ENCODE measurements around the gene ATP6V1B1. TPM values are rescaled to one million over a fixed set of nuclear protein-coding genes. Genes with fewer than 3 reads are reported as not detected.

The ATP6V1B1 gene
- total and polyA plus RNA-seq, 10 of the 15 experiments (the other 5 are each of a cell fraction or from before 2014, with no cell fraction given): not detected

GRCh38 chr2:70995426-70995729, 59.7 kb downstream of the ATP6V1B1 start (continued):
- TF ChIP-seq KAT2A (conservative IDR thresholded peaks at IDR 0.05; ENCODE audit: control insufficient read depth, low read depth, low read length): no peak
- TF ChIP-seq TARDBP (IDR thresholded peaks at IDR 0.05; ENCODE audit: borderline replicate concordance): no peak
- TF ChIP-seq PAX5 (IDR thresholded peaks at IDR 0.05; ENCODE audit: borderline replicate concordance, low read depth, low read length): no peak
- no peak for TF ChIP-seq GABPA (IDR thresholded peaks at IDR 0.05; ENCODE audit: low read depth)
- TF ChIP-seq, protein P1, sequence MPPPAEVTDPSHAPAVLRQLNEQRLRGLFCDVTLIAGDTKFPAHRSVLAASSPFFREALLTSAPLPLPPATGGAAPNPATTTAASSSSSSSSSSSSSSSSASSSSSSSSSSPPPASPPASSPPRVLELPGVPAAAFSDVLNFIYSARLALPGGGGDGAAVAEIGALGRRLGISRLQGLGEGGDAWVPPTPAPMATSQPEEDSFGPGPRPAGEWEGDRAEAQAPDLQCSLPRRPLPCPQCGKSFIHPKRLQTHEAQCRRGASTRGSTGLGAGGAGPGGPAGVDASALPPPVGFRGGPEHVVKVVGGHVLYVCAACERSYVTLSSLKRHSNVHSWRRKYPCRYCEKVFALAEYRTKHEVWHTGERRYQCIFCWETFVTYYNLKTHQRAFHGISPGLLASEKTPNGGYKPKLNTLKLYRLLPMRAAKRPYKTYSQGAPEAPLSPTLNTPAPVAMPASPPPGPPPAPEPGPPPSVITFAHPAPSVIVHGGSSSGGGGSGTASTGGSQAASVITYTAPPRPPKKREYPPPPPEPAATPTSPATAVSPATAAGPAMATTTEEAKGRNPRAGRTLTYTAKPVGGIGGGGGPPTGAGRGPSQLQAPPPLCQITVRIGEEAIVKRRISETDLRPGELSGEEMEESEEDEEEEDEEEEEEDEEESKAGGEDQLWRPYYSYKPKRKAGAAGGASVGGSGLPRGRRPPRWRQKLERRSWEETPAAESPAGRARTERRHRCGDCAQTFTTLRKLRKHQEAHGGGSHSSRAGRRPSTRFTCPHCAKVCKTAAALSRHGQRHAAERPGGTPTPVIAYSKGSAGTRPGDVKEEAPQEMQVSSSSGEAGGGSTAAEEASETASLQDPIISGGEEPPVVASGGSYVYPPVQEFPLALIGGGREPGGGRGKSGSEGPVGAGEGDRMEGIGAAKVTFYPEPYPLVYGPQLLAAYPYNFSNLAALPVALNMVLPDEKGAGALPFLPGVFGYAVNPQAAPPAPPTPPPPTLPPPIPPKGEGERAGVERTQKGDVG (CRISPR knock-in tag; IDR thresholded peaks at IDR 0.05): no peak
- TF ChIP-seq SRF (IDR thresholded peaks at IDR 0.05; ENCODE audit: low read depth in 2 of 2, low read length in 2 of 2): no peak
- no peak for TF ChIP-seq ZNF274 (IDR thresholded peaks at IDR 0.05; ENCODE audit: insufficient read depth, insufficient read length)
- TF ChIP-seq SIN3A (IDR thresholded peaks at IDR 0.05; ENCODE audit: low read depth, low read length): no peak
- TF ChIP-seq, protein P2, sequence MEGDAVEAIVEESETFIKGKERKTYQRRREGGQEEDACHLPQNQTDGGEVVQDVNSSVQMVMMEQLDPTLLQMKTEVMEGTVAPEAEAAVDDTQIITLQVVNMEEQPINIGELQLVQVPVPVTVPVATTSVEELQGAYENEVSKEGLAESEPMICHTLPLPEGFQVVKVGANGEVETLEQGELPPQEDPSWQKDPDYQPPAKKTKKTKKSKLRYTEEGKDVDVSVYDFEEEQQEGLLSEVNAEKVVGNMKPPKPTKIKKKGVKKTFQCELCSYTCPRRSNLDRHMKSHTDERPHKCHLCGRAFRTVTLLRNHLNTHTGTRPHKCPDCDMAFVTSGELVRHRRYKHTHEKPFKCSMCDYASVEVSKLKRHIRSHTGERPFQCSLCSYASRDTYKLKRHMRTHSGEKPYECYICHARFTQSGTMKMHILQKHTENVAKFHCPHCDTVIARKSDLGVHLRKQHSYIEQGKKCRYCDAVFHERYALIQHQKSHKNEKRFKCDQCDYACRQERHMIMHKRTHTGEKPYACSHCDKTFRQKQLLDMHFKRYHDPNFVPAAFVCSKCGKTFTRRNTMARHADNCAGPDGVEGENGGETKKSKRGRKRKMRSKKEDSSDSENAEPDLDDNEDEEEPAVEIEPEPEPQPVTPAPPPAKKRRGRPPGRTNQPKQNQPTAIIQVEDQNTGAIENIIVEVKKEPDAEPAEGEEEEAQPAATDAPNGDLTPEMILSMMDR (IDR thresholded peaks at IDR 0.05 in 2 of 3, conservative IDR thresholded peaks at IDR 0.05 in 1 of 3; ENCODE audit: control insufficient read depth in 2 of 3, extremely low read depth in 1 of 3, insufficient read depth in 1 of 3, low read depth in 3 of 3, low read length in 3 of 3): peak; percentile 48 to 61 (median 52); a peak in 5 of 6 replicates
- no peak for TF ChIP-seq ZNF384 (IDR thresholded peaks at IDR 0.05; ENCODE audit: borderline replicate concordance, low read depth, low read length)
- no peak for TF ChIP-seq USF2 (IDR thresholded peaks at IDR 0.05; ENCODE audit: borderline replicate concordance, low read depth, low read length)
- TF ChIP-seq CHD2 (IDR thresholded peaks at IDR 0.05; ENCODE audit: borderline replicate concordance, low read depth, low read length): no peak
- no peak for TF ChIP-seq FOXM1 (IDR thresholded peaks at IDR 0.05; ENCODE audit: low read depth, low read length)
- no peak for TF ChIP-seq EP300 (IDR thresholded peaks at IDR 0.05; ENCODE audit: borderline replicate concordance in 1 of 2, control insufficient read depth in 1 of 2, low read depth in 2 of 2, low read length in 2 of 2)
- no peak for TF ChIP-seq POU2F2 (IDR thresholded peaks at IDR 0.05; ENCODE audit: borderline replicate concordance, low read depth, low read length)
- no peak for TF ChIP-seq KLF5 (IDR thresholded peaks at IDR 0.05; ENCODE audit: partially characterized antibody)
- no peak for TF ChIP-seq BACH1 (IDR thresholded peaks at IDR 0.05; ENCODE audit: borderline replicate concordance)
- TF ChIP-seq MTA2 (IDR thresholded peaks at IDR 0.05; ENCODE audit: low read depth): no peak
- 0 out of 2 replicates have a peak, but pooled peaks have one; percentile 2 for TF ChIP-seq NBN (IDR thresholded peaks at IDR 0.05)
- TF ChIP-seq HDAC6 (IDR thresholded peaks at IDR 0.05; ENCODE audit: unreplicated experiment): no peak
- peak; percentile 26; the same call in 1 of the 2 replicates for TF ChIP-seq RAD21 (IDR thresholded peaks at IDR 0.05; ENCODE audit: insufficient read depth, low read depth, low read length)
- TF ChIP-seq NRF1 (conservative IDR thresholded peaks at IDR 0.05; ENCODE audit: low read depth, low read length): no peak
- TF ChIP-seq SP1 (IDR thresholded peaks at IDR 0.05; ENCODE audit: low read depth, low read length): no peak
- no peak for TF ChIP-seq MTA3 (IDR thresholded peaks at IDR 0.05; ENCODE audit: borderline replicate concordance, low read length)
- TF ChIP-seq SMC3 (IDR thresholded peaks at IDR 0.05; ENCODE audit: borderline replicate concordance, low read length): peak; percentile 29; the same call in 1 of the 2 replicates
- TF ChIP-seq ATF2 (IDR thresholded peaks at IDR 0.05; ENCODE audit: low read length): no peak

All from GM12878 (cell line).